Fibroblast of lung (primary cell): ENCODE results near the gene EBF4. TPM values are rescaled to one million over a fixed set of nuclear protein-coding genes. Genes with fewer than 3 reads are reported as not detected.
"Not testable (repeated sequence)": the region's sequence is repeated elsewhere in the genome, so short reads cannot be mapped to it uniquely, and the experiment has no call there.

Experiments used
- DNase-seq, 2 donors: peaks; one replicate each; pipeline versions ENCODE4 v3.0.0 to v3.0.0-alpha.2; 2010; ENCODE audit warnings: low read depth in 2 of 2
- H2AFZ ChIP-seq: 2 replicates; pipeline ENCODE4 v1.5.1; 2012; ENCODE audit warnings: low read length, control low read depth, inconsistent platforms
- H3K27ac ChIP-seq: 2 replicates; pipeline ENCODE4 v1.5.1; 2011; ENCODE audit warnings: low read length, control low read depth; ENCODE audit not compliant: insufficient read depth
- H3K27me3 ChIP-seq: 2 replicates; pipeline ENCODE4 v1.5.1; 2011; ENCODE audit warnings: mild to moderate bottlenecking, low read length; ENCODE audit not compliant: control insufficient read depth, insufficient read depth
- H3K36me3 ChIP-seq: 2 replicates; pipeline ENCODE4 v1.5.1; 2011; ENCODE audit warnings: low read length; ENCODE audit not compliant: control insufficient read depth, insufficient read depth
- H3K4me1 ChIP-seq: 2 replicates; pipeline ENCODE4 v1.5.1; 2011; ENCODE audit warnings: low read length; ENCODE audit not compliant: control insufficient read depth, insufficient read depth; ENCODE audit errors: extremely low read depth
- H3K4me2 ChIP-seq: 2 replicates; pipeline ENCODE4 v1.5.1; 2011; ENCODE audit warnings: low read length, control low read depth; ENCODE audit not compliant: insufficient read depth; ENCODE audit errors: extremely low read depth
- H3K4me3 ChIP-seq, 4 experiments: fragments of 200-600 bp in 1 of 4; sonication (generic) in 1 of 4; replicated peaks in 1 of 4; 2 replicates each; pipeline ENCODE4 v1.5.1; 2011 to 2016; ENCODE audit warnings: low read length in 4 of 4, low read depth in 3 of 4, mild to moderate bottlenecking in 3 of 4, control low read depth in 2 of 4, inconsistent platforms in 1 of 4, mixed read lengths in 1 of 4; ENCODE audit not compliant: insufficient read depth in 1 of 4; ENCODE audit errors: control extremely low read depth in 1 of 4
- H3K79me2 ChIP-seq: 2 replicates; pipeline ENCODE4 v1.5.1; 2012; ENCODE audit warnings: mild to moderate bottlenecking, low read length, inconsistent platforms; ENCODE audit not compliant: control insufficient read depth, insufficient read depth
- H3K9ac ChIP-seq: 2 replicates; pipeline ENCODE4 v1.5.1; 2011; ENCODE audit warnings: mild to moderate bottlenecking, low read length, control low read depth; ENCODE audit not compliant: insufficient read depth
- H3K9me3 ChIP-seq: 2 replicates; pipeline ENCODE4 v1.5.1; 2012; ENCODE audit warnings: low read depth, low read length; ENCODE audit not compliant: control insufficient read depth, insufficient read depth
- H4K20me1 ChIP-seq: 2 replicates; pipeline ENCODE4 v1.5.1; 2011; ENCODE audit warnings: low read length; ENCODE audit not compliant: control insufficient read depth, insufficient read depth; ENCODE audit errors: extremely low read depth
- EZH2 ChIP-seq: IDR thresholded peaks from 2 replicates; pipeline ENCODE4 v1.5.1; 2012; ENCODE audit warnings: low read length, control low read depth, mild to moderate bottlenecking; ENCODE audit errors: missing control alignments
- polyA plus RNA-seq, 2 donors: library from polyadenylated mRNA; depleted of rRNA in 1 of 2; stranded (reverse) in 1 of 2; unstranded in 1 of 2; fragments of >200 nt; gene quantifications; 2 replicates each; pipeline ENCODE4 v1.2.1, GENCODE V29; 2011 to 2012; ENCODE audit warnings: missing spikeins in 1 of 2
- total RNA-seq: library from RNA; depleted of rRNA; stranded (reverse); fragments of >200 nt; gene quantifications from 2 replicates; pipeline ENCODE4 v1.2.1, GENCODE V29; 2014
- TF ChIP-seq, protein P1 (sequence below), 2 donors: IDR thresholded peaks in 1 of 2; conservative IDR thresholded peaks in 1 of 2; 1 replicate in 1 of 2; 2 replicates in 1 of 2; pipeline ENCODE4 v1.5.1; 2011 to 2012; ENCODE audit warnings: low read length in 2 of 2, control low read depth in 1 of 2, inconsistent platforms in 1 of 2, low read depth in 1 of 2, mild to moderate bottlenecking in 1 of 2

Gene EBF4
- total and polyA plus RNA-seq, 2 donors (not counting 1 experiment from before 2014, with no cell fraction given), result 0.35 to 0.99 TPM

DNA sequence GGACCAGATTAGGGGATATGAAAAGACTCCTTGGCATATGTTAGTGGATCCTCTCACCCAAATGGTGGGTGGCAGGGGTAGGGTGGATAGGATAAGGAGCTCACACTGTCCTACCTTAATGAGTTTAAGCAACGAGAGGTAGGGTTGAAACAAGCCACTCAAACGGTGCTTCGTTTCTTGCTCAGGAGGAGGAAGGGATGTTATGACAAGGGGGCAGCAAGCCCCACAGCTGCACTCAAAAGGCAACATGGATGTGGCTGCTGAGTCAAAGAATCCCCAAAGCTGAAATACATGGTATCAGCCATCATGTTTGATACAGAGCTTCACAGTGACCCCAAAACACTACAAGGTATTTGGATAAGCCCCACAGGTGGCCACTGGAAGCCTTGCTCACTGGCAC is 20.1 kb upstream of the EBF4 start:
- no peak overlapping the region for H3K27ac ChIP-seq

DNA sequence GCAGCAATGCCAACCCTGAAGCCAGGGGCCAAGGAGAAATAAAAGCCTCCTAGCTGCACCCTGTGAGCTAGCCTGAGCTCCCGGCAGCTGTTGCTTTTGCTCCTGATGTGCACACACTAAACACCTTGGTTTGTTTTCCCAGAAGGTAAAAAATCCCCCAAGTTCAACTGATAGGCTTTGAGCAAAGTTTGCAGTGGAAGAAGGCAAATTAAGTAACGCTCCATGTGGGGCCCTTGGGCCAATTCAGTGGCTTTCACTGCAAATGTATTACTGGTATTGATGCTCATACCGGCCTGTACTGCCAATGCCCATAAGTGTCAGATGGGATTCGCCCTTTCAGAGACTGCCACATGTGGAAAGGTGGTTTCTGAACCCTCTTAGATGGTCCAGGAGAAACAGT is 19.1 kb upstream of the EBF4 start:
- Histone ChIP-seq H3K36me3 (no peaks in the 10 kb centered on the region), H3K27ac (no peak overlapping the region), H3K4me2 (no peak overlapping the region), H3K27me3 (no peaks in the 10 kb centered on the region), H3K9me3 (no peaks in the 10 kb centered on the region), H3K4me1 (no peaks in the 10 kb centered on the region), H3K4me3 (no peak overlapping the region), H4K20me1 (no peaks in the 10 kb centered on the region), H2AFZ (no peak overlapping the region), H3K9ac (no peak overlapping the region), H3K79me2 (no peaks in the 10 kb centered on the region)
- no peak for DNase-seq
- TF ChIP-seq, protein P1, sequence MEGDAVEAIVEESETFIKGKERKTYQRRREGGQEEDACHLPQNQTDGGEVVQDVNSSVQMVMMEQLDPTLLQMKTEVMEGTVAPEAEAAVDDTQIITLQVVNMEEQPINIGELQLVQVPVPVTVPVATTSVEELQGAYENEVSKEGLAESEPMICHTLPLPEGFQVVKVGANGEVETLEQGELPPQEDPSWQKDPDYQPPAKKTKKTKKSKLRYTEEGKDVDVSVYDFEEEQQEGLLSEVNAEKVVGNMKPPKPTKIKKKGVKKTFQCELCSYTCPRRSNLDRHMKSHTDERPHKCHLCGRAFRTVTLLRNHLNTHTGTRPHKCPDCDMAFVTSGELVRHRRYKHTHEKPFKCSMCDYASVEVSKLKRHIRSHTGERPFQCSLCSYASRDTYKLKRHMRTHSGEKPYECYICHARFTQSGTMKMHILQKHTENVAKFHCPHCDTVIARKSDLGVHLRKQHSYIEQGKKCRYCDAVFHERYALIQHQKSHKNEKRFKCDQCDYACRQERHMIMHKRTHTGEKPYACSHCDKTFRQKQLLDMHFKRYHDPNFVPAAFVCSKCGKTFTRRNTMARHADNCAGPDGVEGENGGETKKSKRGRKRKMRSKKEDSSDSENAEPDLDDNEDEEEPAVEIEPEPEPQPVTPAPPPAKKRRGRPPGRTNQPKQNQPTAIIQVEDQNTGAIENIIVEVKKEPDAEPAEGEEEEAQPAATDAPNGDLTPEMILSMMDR (conservative IDR thresholded peaks at IDR 0.05 in 1 of 2, IDR thresholded peaks at IDR 0.05 in 1 of 2; ENCODE audit: low read depth in 1 of 2, low read length in 2 of 2), result no peak
- no peak for TF ChIP-seq EZH2

More for the DNA sequence above, 20.1 kb upstream of the EBF4 start:
- no peak for DNase-seq
- H3K4me2 ChIP-seq, result no peak overlapping the region
- H4K20me1 ChIP-seq, result no peaks in the 10 kb centered on the region
- H3K9ac ChIP-seq, result no peak overlapping the region
- H3K79me2 ChIP-seq, result no peaks in the 10 kb centered on the region
- H2AFZ ChIP-seq, result no peak overlapping the region
- no peak overlapping the region for H3K4me3 ChIP-seq
- no peaks in the 10 kb centered on the region for H3K4me1 ChIP-seq
- no peaks in the 10 kb centered on the region for H3K36me3 ChIP-seq
- no peak for TF ChIP-seq EZH2
- H3K9me3 ChIP-seq, result no peaks in the 10 kb centered on the region
- H3K27me3 ChIP-seq, result no peaks in the 10 kb centered on the region

GRCh38 chr20:2680046-2680445 is 12.5 kb upstream of the EBF4 start:
- H3K9ac ChIP-seq, result no peak overlapping the region
- no peaks in the 10 kb centered on the region for H3K4me1 ChIP-seq
- H4K20me1 ChIP-seq, result no peaks in the 10 kb centered on the region

GRCh38 chr20:2682040-2682439 is 10.5 kb upstream of the EBF4 start:
- H3K4me1 ChIP-seq, H3K27me3 ChIP-seq, H3K4me2 ChIP-seq, DNase-seq, H2AFZ ChIP-seq, H3K9me3 ChIP-seq, H3K79me2 ChIP-seq, H3K9ac ChIP-seq, H3K4me3 ChIP-seq, H3K27ac ChIP-seq, H3K36me3 ChIP-seq, H4K20me1 ChIP-seq: not testable (repeated sequence)

More at GRCh38 chr20:2680046-2680445, 12.5 kb upstream of the EBF4 start:
- no peak overlapping the region for H3K4me2 ChIP-seq
- TF ChIP-seq EZH2, result no peak
- TF ChIP-seq, protein P1 (conservative IDR thresholded peaks at IDR 0.05 in 1 of 2, IDR thresholded peaks at IDR 0.05 in 1 of 2; ENCODE audit: low read depth in 1 of 2, low read length in 2 of 2), result no peak
- no peak overlapping the region for H3K4me3 ChIP-seq
- H3K9me3 ChIP-seq, result no peaks in the 10 kb centered on the region
- no peak for DNase-seq
- H3K79me2 ChIP-seq, result no peaks in the 10 kb centered on the region
- H3K27me3 ChIP-seq, result peaks cover 3% of the 10 kb centered on the region
- H3K36me3 ChIP-seq, result no peaks in the 10 kb centered on the region
- H2AFZ ChIP-seq, result no peak overlapping the region
- H3K27ac ChIP-seq, result no peak overlapping the region

GRCh38 chr20:2684817-2685216 is 7.8 kb upstream of the EBF4 start:
- H3K4me2 ChIP-seq, H3K4me3 ChIP-seq, H3K9ac ChIP-seq, H3K27me3 ChIP-seq, H3K36me3 ChIP-seq, H3K9me3 ChIP-seq, H3K4me1 ChIP-seq, H4K20me1 ChIP-seq, H3K79me2 ChIP-seq, H2AFZ ChIP-seq, H3K27ac ChIP-seq, DNase-seq: not testable (repeated sequence)
